Panc1 (cell line): ENCODE data around the gene CFD. TPM values are rescaled to one million over a fixed set of nuclear protein-coding genes. Genes with fewer than 3 reads are reported as not detected.
"Not testable (repeated sequence)": the region's sequence is repeated elsewhere in the genome, so short reads cannot be mapped to it uniquely, and the experiment has no call there.

ENCODE experiments used
- ATAC-seq: fragments of 200-7000 bp; cut with Tn5 transposase; 2 replicates; pipeline ENCODE4 v1.9.1; 2020; ENCODE audit warnings: mild to moderate bottlenecking, moderate library complexity
- BruUV-seq: library from RNA; stranded (reverse); fragments of 400-500 nt; replicated peaks from 2 replicates; lab custom pipeline; 2021; lab: Mats Ljungman, UMichigan
- CTCF ChIA-PET: fragments of 300-600 bp; sonication (Branson Sonifier 250); formaldehyde crosslinking; loops from one replicate; lab custom pipeline; 2022; ENCODE audit warnings: antibody characterized with exemption; lab: Charles Lee
- POLR2A ChIA-PET: fragments of 300-600 bp; sonication (Branson Sonifier 250); formaldehyde crosslinking; loops from one replicate; lab custom pipeline; 2022; ENCODE audit warnings: antibody characterized with exemption; lab: Charles Lee
- DNase-seq: peaks from one replicate; pipeline ENCODE4 v3.0.0-alpha.2; 2010; ENCODE audit warnings: low read depth, low spot score
- H3K27ac ChIP-seq: 2 replicates; pipeline ENCODE4 v1.5.1; 2011; ENCODE audit warnings: mild to moderate bottlenecking, low read length, inconsistent platforms
- H3K27me3 ChIP-seq: fragments of 200-500 bp; sonication (Bioruptor generic); 2 replicates; pipeline ENCODE4 v1.6.0; 2014; ENCODE audit warnings: low read length, inconsistent platforms; ENCODE audit not compliant: control insufficient read depth, insufficient read depth
- H3K36me3 ChIP-seq: fragments of 200-500 bp; sonication (Bioruptor generic); 2 replicates; pipeline ENCODE4 v1.5.1; 2014; ENCODE audit warnings: inconsistent platforms, mild to moderate bottlenecking, low read length, moderate library complexity; ENCODE audit not compliant: control insufficient read depth, insufficient read depth
- H3K4me1 ChIP-seq: 2 replicates; pipeline ENCODE4 v1.5.1; 2011; ENCODE audit warnings: inconsistent platforms, mild to moderate bottlenecking, low read length, moderate library complexity; ENCODE audit not compliant: control insufficient read depth, insufficient read depth
- H3K4me3 ChIP-seq, 2 experiments: 2 replicates each; pipeline ENCODE4 v1.5.1; 2011 to 2012; ENCODE audit warnings: low read depth in 2 of 2, low read length in 2 of 2, mild to moderate bottlenecking in 2 of 2, inconsistent platforms in 1 of 2, moderate library complexity in 1 of 2
- H3K9me3 ChIP-seq: fragments of 200-500 bp; sonication (Bioruptor generic); 2 replicates; pipeline ENCODE4 v1.5.1; 2014; ENCODE audit warnings: low read depth, mild to moderate bottlenecking, inconsistent platforms, low read length, moderate library complexity; ENCODE audit not compliant: control insufficient read depth, insufficient read depth
- POLR2AphosphoS5 ChIP-seq: IDR thresholded peaks from 2 replicates; pipeline ENCODE4 v1.6.1; 2012; ENCODE audit warnings: mild to moderate bottlenecking, low read depth, low read length, moderate library complexity
- SIN3A ChIP-seq: IDR thresholded peaks from 2 replicates; pipeline ENCODE4 v1.6.1; 2012; ENCODE audit warnings: low read depth, mild to moderate bottlenecking, low read length, moderate library complexity, borderline replicate concordance; ENCODE audit not compliant: insufficient read depth
- TCF7L2 ChIP-seq: IDR thresholded peaks from 2 replicates; pipeline ENCODE4 v1.6.1; 2011; ENCODE audit warnings: mild to moderate bottlenecking, low read depth, low read length, inconsistent platforms
- in situ Hi-C: cut with HindIII; loops from 2 replicates; pipeline ENCODE4 v1.10.0; 2016; ENCODE audit warnings: low sequenced_read_pairs, low pct_unique_long_range_greater_than_20kb
- intact Hi-C: fragments of 100-400 bp; cut with micrococcal nuclease; formaldehyde crosslinking; loops from one replicate; pipeline ENCODE4 v1.10.0; 2022; ENCODE audit not compliant: unreplicated experiment
- total RNA-seq: library from RNA; stranded (reverse); gene quantifications from one replicate; pipeline ENCODE4 v1.2.1, GENCODE V29; 2021; ENCODE audit not compliant: unreplicated experiment
- TF ChIP-seq, protein P1 (sequence below): fragments of 450-650 bp; IDR thresholded peaks from 2 replicates; pipeline ENCODE4 v1.5.1; 2017; ENCODE audit warnings: mild to moderate bottlenecking
- TF ChIP-seq, protein P2 (sequence below), 2 experiments: IDR thresholded peaks; 2 replicates each; pipeline ENCODE4 v1.6.1; 2011 to 2012; ENCODE audit warnings: low read depth in 2 of 2, control low read depth in 1 of 2, low read length in 1 of 2, mild to moderate bottlenecking in 1 of 2, moderate library complexity in 1 of 2; ENCODE audit not compliant: insufficient read depth in 1 of 2

Gene CFD
- total RNA-seq, 1 experiment from 2014 or later = 9.9 TPM

DNA sequence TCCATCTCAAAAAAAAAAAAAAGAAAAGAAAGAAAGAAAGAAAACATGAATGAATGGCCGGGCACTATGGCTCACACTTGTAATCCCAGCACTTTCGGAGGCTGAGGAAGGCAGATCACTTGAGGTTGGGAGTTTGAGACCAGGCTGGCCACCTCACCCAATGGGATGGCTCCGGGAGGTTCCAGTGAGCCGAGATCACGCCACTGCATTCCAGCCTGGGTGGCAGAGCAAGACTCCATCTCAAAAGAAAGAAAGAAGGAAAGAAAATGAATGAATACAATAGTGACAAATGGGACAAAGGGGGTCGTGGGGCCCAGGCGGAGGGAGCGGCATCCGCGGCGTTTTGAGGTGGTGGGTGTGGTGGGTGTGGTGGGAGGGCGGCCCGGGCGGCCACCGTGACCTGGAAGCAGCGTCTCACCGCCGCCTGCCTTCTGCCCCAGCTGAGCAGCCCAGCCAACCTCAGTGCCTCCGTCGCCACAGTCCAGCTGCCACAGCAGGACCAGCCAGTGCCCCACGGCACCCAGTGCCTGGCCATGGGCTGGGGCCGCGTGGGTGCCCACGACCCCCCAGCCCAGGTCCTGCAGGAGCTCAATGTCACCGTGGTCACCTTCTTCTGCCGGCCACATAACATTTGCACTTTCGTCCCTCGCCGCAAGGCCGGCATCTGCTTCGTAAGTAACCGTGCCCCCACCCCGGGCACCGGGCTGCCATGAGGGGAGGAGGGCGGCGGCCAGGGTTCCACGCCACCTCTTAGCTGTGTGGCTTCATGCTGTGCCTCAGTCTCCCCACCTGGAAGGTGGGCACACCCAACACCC, 13.6 kb upstream of the CFD start:
- Histone ChIP-seq H3K36me3 (no peaks in the 10 kb centered on the region), H3K27ac (no peak overlapping the region), H3K4me3 (no peak overlapping the region), H3K9me3 (no peaks in the 10 kb centered on the region), H3K4me1 (peaks cover 7% of the 10 kb centered on the region), H3K27me3 (no peaks in the 10 kb centered on the region)
- intact Hi-C loops (no loop called here), in situ Hi-C loops (no loop called here)
- ChIA-PET CTCF (no interaction called here), POLR2A (no interaction called here)
- BruUV-seq = no TSS peak
- ATAC-seq = no peak
- no peak for TF ChIP-seq TCF7L2
- TF ChIP-seq, protein P1, sequence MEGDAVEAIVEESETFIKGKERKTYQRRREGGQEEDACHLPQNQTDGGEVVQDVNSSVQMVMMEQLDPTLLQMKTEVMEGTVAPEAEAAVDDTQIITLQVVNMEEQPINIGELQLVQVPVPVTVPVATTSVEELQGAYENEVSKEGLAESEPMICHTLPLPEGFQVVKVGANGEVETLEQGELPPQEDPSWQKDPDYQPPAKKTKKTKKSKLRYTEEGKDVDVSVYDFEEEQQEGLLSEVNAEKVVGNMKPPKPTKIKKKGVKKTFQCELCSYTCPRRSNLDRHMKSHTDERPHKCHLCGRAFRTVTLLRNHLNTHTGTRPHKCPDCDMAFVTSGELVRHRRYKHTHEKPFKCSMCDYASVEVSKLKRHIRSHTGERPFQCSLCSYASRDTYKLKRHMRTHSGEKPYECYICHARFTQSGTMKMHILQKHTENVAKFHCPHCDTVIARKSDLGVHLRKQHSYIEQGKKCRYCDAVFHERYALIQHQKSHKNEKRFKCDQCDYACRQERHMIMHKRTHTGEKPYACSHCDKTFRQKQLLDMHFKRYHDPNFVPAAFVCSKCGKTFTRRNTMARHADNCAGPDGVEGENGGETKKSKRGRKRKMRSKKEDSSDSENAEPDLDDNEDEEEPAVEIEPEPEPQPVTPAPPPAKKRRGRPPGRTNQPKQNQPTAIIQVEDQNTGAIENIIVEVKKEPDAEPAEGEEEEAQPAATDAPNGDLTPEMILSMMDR = no peak
- TF ChIP-seq, protein P2, sequence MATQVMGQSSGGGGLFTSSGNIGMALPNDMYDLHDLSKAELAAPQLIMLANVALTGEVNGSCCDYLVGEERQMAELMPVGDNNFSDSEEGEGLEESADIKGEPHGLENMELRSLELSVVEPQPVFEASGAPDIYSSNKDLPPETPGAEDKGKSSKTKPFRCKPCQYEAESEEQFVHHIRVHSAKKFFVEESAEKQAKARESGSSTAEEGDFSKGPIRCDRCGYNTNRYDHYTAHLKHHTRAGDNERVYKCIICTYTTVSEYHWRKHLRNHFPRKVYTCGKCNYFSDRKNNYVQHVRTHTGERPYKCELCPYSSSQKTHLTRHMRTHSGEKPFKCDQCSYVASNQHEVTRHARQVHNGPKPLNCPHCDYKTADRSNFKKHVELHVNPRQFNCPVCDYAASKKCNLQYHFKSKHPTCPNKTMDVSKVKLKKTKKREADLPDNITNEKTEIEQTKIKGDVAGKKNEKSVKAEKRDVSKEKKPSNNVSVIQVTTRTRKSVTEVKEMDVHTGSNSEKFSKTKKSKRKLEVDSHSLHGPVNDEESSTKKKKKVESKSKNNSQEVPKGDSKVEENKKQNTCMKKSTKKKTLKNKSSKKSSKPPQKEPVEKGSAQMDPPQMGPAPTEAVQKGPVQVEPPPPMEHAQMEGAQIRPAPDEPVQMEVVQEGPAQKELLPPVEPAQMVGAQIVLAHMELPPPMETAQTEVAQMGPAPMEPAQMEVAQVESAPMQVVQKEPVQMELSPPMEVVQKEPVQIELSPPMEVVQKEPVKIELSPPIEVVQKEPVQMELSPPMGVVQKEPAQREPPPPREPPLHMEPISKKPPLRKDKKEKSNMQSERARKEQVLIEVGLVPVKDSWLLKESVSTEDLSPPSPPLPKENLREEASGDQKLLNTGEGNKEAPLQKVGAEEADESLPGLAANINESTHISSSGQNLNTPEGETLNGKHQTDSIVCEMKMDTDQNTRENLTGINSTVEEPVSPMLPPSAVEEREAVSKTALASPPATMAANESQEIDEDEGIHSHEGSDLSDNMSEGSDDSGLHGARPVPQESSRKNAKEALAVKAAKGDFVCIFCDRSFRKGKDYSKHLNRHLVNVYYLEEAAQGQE (IDR thresholded peaks at IDR 0.05; ENCODE audit: insufficient read depth in 1 of 2, low read depth in 2 of 2, low read length in 1 of 2) = no peak; a peak in 1 of 4 replicates
- TF ChIP-seq SIN3A = no peak
- TF ChIP-seq POLR2AphosphoS5 = no peak
- DNase-seq = no peak

DNA sequence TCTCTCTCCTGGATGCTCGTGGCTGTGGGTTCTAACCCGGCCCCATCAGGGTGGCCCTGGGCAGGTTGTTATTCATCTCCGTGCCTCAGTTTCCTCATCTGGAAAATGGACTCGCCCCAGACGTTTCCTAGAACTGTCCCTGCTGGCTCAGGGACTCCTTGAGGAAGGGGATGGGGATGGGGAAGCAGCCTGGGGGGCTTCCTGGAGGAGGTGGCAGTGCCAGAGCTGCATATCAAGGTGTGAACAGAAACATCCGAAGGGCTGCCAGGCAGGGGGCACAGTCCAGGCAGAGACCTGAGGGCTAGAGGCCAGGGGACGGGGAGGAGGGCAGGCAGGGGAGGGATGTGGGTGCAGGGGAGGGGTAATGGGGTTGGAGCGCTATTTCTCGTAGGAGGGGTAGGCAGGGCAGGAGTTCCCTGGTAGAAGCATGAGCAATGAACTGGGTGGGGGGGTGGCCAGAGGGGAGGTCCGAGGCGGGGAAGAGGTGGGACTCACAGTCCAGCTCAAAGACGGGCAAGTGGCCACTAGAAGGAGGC, 11.0 kb upstream of the CFD start:
- Histone ChIP-seq H3K9me3 (no peaks in the 10 kb centered on the region), H3K27ac (no peak overlapping the region), H3K4me3 (no peak overlapping the region), H3K4me1 (peaks cover 11% of the 10 kb centered on the region), H3K27me3 (no peaks in the 10 kb centered on the region), H3K36me3 (no peaks in the 10 kb centered on the region)
- ChIA-PET CTCF (interaction anchor here (0.6 to 0.7 kb wide), 3 partner anchors 42 to 79 kb away, joined by 3 to 7 read pairs (median 5); no protein-coding TSS in a partner anchor), POLR2A (no interaction called here)
- no TSS peak for BruUV-seq
- intact Hi-C loops = no loop called here
- in situ Hi-C loops = no loop called here
- TF ChIP-seq, protein P1 = no peak
- no peak for TF ChIP-seq SIN3A
- TF ChIP-seq, protein P2 (IDR thresholded peaks at IDR 0.05; ENCODE audit: insufficient read depth in 1 of 2, low read depth in 2 of 2, low read length in 1 of 2) = no peak
- TF ChIP-seq POLR2AphosphoS5 = no peak
- no peak for TF ChIP-seq TCF7L2
- ATAC-seq (no peak), DNase-seq (no peak)

DNA sequence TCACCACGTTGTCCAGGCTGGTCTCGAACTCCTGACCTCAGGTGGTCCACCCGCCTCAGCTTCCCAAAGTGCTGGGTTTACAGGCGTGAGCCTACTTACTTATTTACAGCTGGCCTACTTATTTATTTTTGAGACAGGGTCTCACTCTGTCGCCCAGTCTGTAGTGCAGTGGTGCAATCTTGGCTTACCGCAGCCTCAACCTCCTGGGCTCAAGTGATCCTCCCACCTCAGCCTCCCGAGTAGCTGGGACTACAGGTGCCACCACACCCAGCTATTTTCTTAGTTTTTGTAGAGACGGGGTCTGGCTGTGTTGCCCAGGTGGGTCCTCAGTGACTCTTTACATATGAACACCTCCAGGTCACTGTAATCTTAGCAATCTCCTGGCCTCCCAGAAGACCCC, 10.3 kb upstream of the CFD start:
- H3K4me1 ChIP-seq = peaks cover 11% of the 10 kb centered on the region
- DNase-seq, H3K9me3 ChIP-seq, POLR2A ChIA-PET, H3K4me3 ChIP-seq, BruUV-seq, H3K27me3 ChIP-seq, intact Hi-C loops, H3K36me3 ChIP-seq, H3K27ac ChIP-seq, in situ Hi-C loops, ATAC-seq: not testable (repeated sequence)
- CTCF ChIA-PET = interaction anchor here (0.6 to 0.8 kb wide), 3 partner anchors 61 to 168 kb away, joined by 3 to 13 read pairs (median 4); no protein-coding TSS in a partner anchor
